A673 (cell line): Measurements from ENCODE around the gene HS6ST3. TPM values are rescaled to one million over a fixed set of nuclear protein-coding genes. Genes with fewer than 3 reads are reported as not detected.

Experiments used
- BruUV-seq: library from RNA; stranded (reverse); fragments of 400-500 nt; replicated peaks from 2 replicates; lab custom pipeline; 2021; lab: Mats Ljungman, UMichigan
- CTCF ChIA-PET: fragments of 300-600 bp; sonication (Branson Sonifier 250); formaldehyde crosslinking; loops from one replicate; lab custom pipeline; 2022; ENCODE audit warnings: antibody characterized with exemption; lab: Charles Lee
- POLR2A ChIA-PET: fragments of 300-600 bp; sonication (Branson Sonifier 250); formaldehyde crosslinking; loops from one replicate; lab custom pipeline; 2022; ENCODE audit warnings: antibody characterized with exemption; ENCODE audit not compliant: low non-redundant PET; lab: Charles Lee
- DNase-seq: peaks from one replicate; pipeline ENCODE4 v3.0.0-alpha.2; 2015; ENCODE audit warnings: low spot score
- H3K27ac ChIP-seq: fragments of 200-600 bp; sonication (generic); 2 replicates; pipeline ENCODE4 v1.5.1; 2016; ENCODE audit warnings: mixed run types, low read depth, mild to moderate bottlenecking, mixed read lengths, antibody characterized with exemption, low read length; ENCODE audit not compliant: poor library complexity, severe bottlenecking
- H3K27me3 ChIP-seq: fragments of 200-600 bp; sonication (generic); replicated peaks from 2 replicates; pipeline ENCODE4 v1.6.1; 2017; ENCODE audit warnings: mixed run types, low read depth, mild to moderate bottlenecking, mixed read lengths, antibody characterized with exemption, low read length; ENCODE audit not compliant: insufficient read depth, poor library complexity
- H3K36me3 ChIP-seq: fragments of 200-600 bp; sonication (generic); 2 replicates; pipeline ENCODE4 v1.6.1; 2016; ENCODE audit warnings: mixed run types, mild to moderate bottlenecking, mixed read lengths, antibody characterized with exemption, low read length; ENCODE audit not compliant: insufficient read depth, poor library complexity, severe bottlenecking
- H3K4me1 ChIP-seq: fragments of 200-600 bp; sonication (generic); 2 replicates; pipeline ENCODE4 v1.6.1; 2017; ENCODE audit warnings: mixed run types, mild to moderate bottlenecking, mixed read lengths, antibody characterized with exemption, low read length; ENCODE audit not compliant: insufficient read depth, poor library complexity, severe bottlenecking
- H3K4me3 ChIP-seq: fragments of 200-600 bp; sonication (generic); 2 replicates; pipeline ENCODE4 v1.5.1; 2016; ENCODE audit warnings: low read depth, mixed run types, mild to moderate bottlenecking, mixed read lengths, low read length; ENCODE audit not compliant: poor library complexity, severe bottlenecking
- H3K9me3 ChIP-seq: fragments of 200-600 bp; sonication (generic); 2 replicates; pipeline ENCODE4 v1.6.1; 2016; ENCODE audit warnings: mixed run types, low read depth, mild to moderate bottlenecking, mixed read lengths, antibody characterized with exemption, low read length; ENCODE audit not compliant: poor library complexity, severe bottlenecking
- CTCF ChIP-seq: fragments of 300-800, 200-600 bp; sonication (generic); conservative IDR thresholded peaks from 2 replicates; pipeline ENCODE4 v1.5.1; 2017; ENCODE audit warnings: low read depth, mild to moderate bottlenecking, antibody characterized with exemption, low read length, moderate library complexity, mixed read lengths
- EZH2 ChIP-seq: fragments of 200-600 bp; sonication (generic); IDR thresholded peaks from 2 replicates; pipeline ENCODE4 v1.6.1; 2017; ENCODE audit warnings: borderline replicate concordance, low read depth, mild to moderate bottlenecking, mixed read lengths, antibody characterized with exemption, low read length; ENCODE audit not compliant: poor library complexity, severe bottlenecking
- intact Hi-C: fragments of 100-400 bp; cut with micrococcal nuclease; formaldehyde crosslinking; loops from one replicate; pipeline ENCODE4 v1.10.0; 2022; ENCODE audit not compliant: unreplicated experiment
- total RNA-seq: library from RNA; stranded (reverse); gene quantifications from 2 replicates; pipeline ENCODE4 v1.2.3, GENCODE V29; 2021

HS6ST3 gene
- total RNA-seq, 1 experiment from 2014 or later, result not detected

GRCh38 chr13:96793404-96793755, 703.5 kb downstream of the HS6ST3 start:
- no peak for DNase-seq
- intact Hi-C loops, result no loop called here
- TF ChIP-seq EZH2, result no peak
- TF ChIP-seq CTCF, result no peak
- Histone ChIP-seq H3K36me3 (no peaks in the 10 kb centered on the region), H3K9me3 (no peaks in the 10 kb centered on the region), H3K27ac (no peak overlapping the region), H3K4me1 (no peaks in the 10 kb centered on the region), H3K4me3 (no peak overlapping the region), H3K27me3 (no peaks in the 10 kb centered on the region)
- ChIA-PET POLR2A (no interaction called here), CTCF (no interaction called here)
- no TSS peak for BruUV-seq

GRCh38 chr13:96794669-96795068, 704.8 kb downstream of the HS6ST3 start:
- ChIA-PET POLR2A (no interaction called here), CTCF (no interaction called here)
- BruUV-seq, result no TSS peak
- intact Hi-C loops, result no loop called here
- Histone ChIP-seq H3K36me3 (no peaks in the 10 kb centered on the region), H3K27ac (no peak overlapping the region), H3K27me3 (no peaks in the 10 kb centered on the region), H3K9me3 (no peaks in the 10 kb centered on the region), H3K4me1 (no peaks in the 10 kb centered on the region), H3K4me3 (no peak overlapping the region)
- no peak for DNase-seq
- no peak for TF ChIP-seq EZH2
- no peak for TF ChIP-seq CTCF

GRCh38 chr13:96795670-96796069, 705.8 kb downstream of the HS6ST3 start:
- Histone ChIP-seq H3K4me1 (no peaks in the 10 kb centered on the region), H3K36me3 (no peaks in the 10 kb centered on the region), H3K27me3 (no peaks in the 10 kb centered on the region), H3K9me3 (no peaks in the 10 kb centered on the region), H3K4me3 (no peak overlapping the region), H3K27ac (no peak overlapping the region)
- TF ChIP-seq CTCF (no peak), EZH2 (no peak)
- ChIA-PET POLR2A (no interaction called here), CTCF (no interaction called here)
- intact Hi-C loops, result no loop called here
- no TSS peak for BruUV-seq
- no peak for DNase-seq
